Esophagus mucosa (tissue), 1 donor: ENCODE measurements around the gene EIF3L. TPM values are rescaled to one million over a fixed set of nuclear protein-coding genes. Genes with fewer than 3 reads are reported as not detected.

Experiments
- ATAC-seq: fragments of 200-7000 bp; cut with Tn5 transposase; one replicate; pipeline ENCODE4 v1.9.1; 2020
- total RNA-seq: library from RNA; stranded (reverse); gene quantifications from one replicate; pipeline ENCODE4 v1.2.4, GENCODE V29; 2023
- donor health status: DM: yes; HTN: yes; CAD: no.

Gene EIF3L
- total RNA-seq, 1 donor from 2014 or later = 358 TPM

GRCh38 chr22:37906364-37907008 is 57.3 kb downstream of the EIF3L start:
- peak; percentile 4 for ATAC-seq

DNA sequence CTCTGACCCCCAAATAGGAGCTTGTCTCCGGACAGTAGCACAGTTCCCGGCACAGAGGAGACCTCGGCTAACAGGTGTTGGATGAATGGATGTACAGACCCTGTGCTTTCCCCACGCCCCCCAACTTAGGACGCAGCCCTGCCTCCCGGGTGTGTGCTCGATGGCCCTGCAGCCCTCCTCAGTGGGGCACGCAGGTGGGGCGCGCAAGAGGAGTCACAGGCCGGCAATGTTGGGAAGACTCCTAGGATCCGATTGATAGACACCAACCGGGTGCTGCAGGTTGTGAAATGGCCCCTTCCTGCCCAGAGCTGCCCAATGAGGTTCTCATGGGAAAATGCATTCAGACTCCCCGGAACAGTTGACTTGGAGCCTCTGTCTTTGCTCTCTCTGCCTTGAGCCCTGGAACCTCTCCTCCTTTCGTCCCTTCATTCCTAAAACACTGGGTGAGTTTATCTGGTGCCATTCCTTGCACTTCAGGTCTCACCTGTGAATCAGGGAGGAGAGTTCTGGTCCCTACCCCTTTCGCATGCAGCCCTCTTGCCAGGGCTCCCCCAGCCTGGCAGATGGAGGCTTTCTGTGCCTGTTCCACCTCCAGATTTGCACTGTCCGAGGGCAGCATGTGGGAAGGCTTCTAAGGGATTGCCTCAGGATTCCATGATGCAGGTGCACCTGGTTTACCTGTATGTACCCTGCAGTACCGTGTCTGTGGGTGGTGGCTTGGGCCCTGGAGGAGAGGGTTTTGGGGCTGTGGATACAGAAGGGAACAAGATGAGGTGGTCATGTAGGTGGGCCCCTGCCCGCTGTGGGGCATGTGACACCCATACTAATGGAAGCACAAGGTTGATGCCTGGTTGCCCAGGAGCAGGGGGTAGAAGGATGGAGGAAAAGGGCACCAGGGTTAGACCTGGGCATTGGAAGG is 58.1 kb downstream of the EIF3L start:
- peak; percentile 1 for ATAC-seq

DNA sequence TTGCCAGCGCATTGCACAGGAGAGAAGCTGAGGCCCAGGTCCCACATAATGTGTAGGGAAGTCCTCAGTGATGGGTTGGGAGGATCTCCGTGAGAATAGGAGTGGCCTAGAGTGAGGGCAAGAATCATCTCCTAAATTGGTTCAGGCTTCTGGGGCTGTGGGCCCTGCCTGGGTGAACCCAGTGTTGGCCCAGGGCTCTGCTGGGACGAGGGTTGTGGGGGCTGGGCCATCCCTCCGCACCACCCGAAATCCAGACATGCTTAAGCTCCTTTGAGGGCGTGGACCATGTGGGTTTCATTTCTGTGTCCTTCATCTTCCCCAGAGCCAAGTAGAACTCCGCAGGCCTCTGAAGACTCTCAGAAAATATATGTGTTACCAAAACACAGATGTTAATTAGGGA is 60.5 kb downstream of the EIF3L start:
- no peak for ATAC-seq

- peak; percentile 28 for ATAC-seq
Observed at GRCh38 chr22:37910890-37911672, 61.9 kb downstream of the EIF3L start.

DNA sequence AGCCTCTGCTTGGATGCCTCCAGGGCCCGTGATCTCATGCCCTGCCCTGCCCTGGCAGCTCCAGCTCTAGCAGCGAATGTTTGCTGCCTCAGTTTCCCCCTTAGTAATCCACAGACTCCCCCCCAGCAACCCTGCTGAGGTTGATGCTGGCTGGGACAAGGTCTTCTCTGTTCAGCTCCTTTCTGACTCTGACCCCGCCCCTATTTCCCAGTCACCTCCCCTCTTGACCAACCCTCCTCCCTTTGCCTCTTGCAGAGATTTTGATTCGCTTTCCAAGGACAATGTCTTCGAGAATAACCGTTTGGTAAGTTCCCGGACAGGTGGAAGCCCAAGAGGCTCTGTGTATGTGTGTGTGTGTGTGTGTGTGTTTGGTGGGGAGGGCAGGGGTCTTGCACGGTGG is 62.5 kb downstream of the EIF3L start:
- peak; percentile 2 for ATAC-seq

DNA sequence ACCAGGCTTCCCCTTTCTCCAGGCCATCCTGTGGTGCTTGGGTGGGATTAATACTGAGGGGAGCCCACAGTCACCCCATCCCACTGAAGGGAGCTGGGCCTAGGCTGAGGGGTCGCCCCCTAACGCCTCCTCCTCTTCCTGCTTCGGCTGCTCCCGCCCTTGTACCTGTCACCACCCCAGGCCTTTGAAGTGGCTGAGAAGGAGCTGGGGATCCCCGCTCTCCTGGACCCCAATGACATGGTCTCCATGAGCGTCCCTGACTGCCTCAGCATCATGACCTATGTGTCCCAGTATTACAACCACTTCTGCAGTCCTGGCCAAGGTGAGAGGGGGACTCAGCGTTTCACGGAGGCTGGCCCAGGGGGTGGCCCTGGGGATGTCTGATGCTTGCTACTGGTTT is 63.0 kb downstream of the EIF3L start:
- no peak for ATAC-seq

DNA sequence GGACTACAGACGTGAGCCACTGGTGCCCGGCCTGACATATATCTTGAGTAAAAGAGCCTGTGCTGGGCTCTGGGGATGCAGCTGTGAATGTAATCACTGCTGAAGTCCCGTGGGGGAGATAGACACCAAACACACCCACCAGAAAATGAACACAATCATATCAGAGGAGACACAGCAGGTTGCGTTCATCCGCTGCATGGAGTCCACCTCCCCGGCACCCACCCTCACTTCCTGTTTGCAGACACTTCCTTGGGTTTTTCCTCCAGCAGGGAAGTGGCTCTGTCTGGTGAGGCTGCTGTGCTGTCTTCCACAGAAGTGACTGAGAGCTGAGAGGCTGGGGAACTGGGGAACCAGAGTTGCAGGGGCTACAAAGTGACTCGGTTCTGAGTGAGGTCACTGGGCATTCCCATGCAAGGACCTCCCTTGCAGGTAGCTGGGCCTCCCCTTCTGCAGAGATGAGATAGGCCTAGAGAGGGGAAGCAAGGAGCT is 64.1 kb downstream of the EIF3L start:
- ATAC-seq = no peak

DNA sequence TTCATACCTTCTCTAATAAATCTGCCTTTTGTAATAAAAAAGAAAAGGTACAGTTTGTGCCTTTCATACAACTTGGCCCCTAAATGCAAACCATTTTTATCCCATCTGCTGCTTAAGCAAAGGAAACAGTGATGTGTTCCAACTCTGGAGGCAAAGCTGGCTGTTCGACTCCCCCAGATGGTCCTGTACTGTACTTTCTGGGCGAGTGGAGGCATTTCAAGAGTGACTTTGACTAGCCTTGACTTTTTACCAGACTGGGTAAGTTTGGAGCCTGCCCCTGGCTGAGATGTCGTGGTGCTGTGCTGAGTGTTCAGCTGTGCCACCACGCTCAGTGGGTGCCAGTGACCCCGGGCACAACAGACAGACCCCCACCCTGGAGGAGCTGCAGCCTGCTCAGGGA is 67.1 kb downstream of the EIF3L start:
- ATAC-seq = no peak

GRCh38 chr22:37917874-37918548 is 68.8 kb downstream of the EIF3L start:
- no peak for ATAC-seq

GRCh38 chr22:37918580-37919270 is 69.5 kb downstream of the EIF3L start:
- peak; percentile 4 for ATAC-seq

GRCh38 chr22:37920126-37920525 is 70.9 kb downstream of the EIF3L start:
- ATAC-seq = no peak

DNA sequence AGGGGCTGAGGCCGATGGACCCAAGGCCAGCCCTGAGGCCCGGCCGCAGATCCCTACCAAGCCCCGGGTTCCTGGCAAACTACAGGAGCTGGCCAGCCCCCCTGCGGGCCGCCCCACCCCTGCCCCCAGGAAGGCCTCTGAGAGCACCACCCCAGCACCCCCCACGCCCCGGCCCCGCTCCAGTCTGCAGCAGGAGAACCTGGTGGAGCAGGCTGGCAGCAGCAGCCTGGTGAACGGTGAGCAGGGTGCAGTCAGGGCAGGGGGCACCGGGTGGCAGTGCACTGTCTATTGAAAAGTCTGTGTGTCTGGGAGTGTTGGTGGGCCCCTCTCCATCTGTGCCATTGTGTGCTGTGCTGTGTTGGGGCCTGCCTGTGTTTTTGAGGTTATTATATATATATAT is 73.0 kb downstream of the EIF3L start:
- ATAC-seq = no peak

- ATAC-seq = no peak
Observed at GRCh38 chr22:37923927-37924326, 74.7 kb downstream of the EIF3L start.

- ATAC-seq = no peak
Observed at GRCh38 chr22:37924386-37925065, 75.3 kb downstream of the EIF3L start.

- ATAC-seq = no peak
Observed at GRCh38 chr22:37925330-37925729, 76.1 kb downstream of the EIF3L start.

DNA sequence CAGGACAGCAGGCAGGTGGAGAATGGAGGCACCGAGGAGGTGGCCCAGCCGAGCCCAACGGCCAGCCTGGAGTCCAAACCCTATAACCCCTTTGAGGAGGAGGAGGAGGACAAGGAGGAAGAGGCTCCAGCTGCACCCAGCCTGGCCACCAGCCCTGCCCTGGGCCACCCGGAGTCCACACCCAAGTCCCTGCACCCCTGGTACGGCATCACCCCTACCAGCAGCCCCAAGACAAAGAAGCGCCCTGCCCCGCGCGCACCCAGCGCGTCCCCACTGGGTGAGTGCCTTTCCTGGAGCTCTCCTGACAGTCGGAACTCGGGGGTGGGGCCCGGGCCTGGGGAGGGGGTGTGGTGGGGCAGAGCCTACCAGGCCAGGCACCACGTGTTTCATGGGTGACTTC is 76.5 kb downstream of the EIF3L start:
- ATAC-seq = peak; percentile 4

GRCh38 chr22:37926358-37926757 is 77.1 kb downstream of the EIF3L start:
- ATAC-seq = no peak

GRCh38 chr22:37926771-37927636 is 77.8 kb downstream of the EIF3L start:
- ATAC-seq = no peak

DNA sequence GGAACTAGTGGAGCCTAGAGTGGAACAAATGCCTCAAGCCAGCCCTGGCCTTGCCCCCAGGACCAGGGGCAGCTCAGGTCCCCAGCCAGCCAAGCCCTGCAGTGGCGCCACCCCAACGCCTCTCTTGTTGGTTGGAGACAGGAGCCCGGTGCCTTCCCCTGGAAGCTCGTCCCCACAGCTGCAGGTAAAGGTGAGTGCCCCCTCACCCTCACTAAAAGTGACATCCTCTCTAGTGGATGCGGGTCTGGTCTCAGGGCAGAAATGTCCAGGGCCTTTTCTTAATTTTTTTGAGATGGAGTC is 78.4 kb downstream of the EIF3L start:
- no peak for ATAC-seq

GRCh38 chr22:37929390-37929789 is 80.2 kb downstream of the EIF3L start:
- no peak for ATAC-seq
